HepG2 (cell line): ENCODE measurements around the gene PPARA. TPM values are rescaled to one million over a fixed set of nuclear protein-coding genes. Genes with fewer than 3 reads are reported as not detected.

Experiments used
- AGO2 ChIP-seq: fragments of 200-400 bp; formaldehyde crosslinking; optimal IDR thresholded peaks from 2 replicates; pipeline ENCODE3; 2017; ENCODE audit warnings: mild to moderate bottlenecking, low read depth, low read length, moderate library complexity
- CAMTA2 ChIP-seq: sonication (generic); formaldehyde crosslinking; IDR thresholded peaks from 2 replicates; pipeline ENCODE4 v1.4.0; 2020; ENCODE audit warnings: mild to moderate bottlenecking, missing genetic modification reagents, borderline replicate concordance
- ERF ChIP-seq: IDR thresholded peaks from 2 replicates; pipeline ENCODE4 v1.6.1; 2018; ENCODE audit warnings: missing biosample characterization, missing genetic modification reagents
- KAT7 ChIP-seq: IDR thresholded peaks from 2 replicates; pipeline ENCODE4 v1.6.1; 2018; ENCODE audit warnings: borderline replicate concordance, missing compliant biosample characterization
- MEIS2 ChIP-seq: sonication (generic); formaldehyde crosslinking; IDR thresholded peaks from 2 replicates; pipeline ENCODE4 v1.9.0; 2021; ENCODE audit warnings: mild to moderate bottlenecking, missing genetic modification reagents
- MYNN ChIP-seq: sonication (generic); formaldehyde crosslinking; IDR thresholded peaks from 2 replicates; pipeline ENCODE4 v1.4.0; 2020; ENCODE audit warnings: mild to moderate bottlenecking, low read depth, missing genetic modification reagents
- SKI ChIP-seq: fragments of 450-650 bp; IDR thresholded peaks from one replicate; pipeline ENCODE4 v1.6.1; 2018; ENCODE audit warnings: mild to moderate bottlenecking; ENCODE audit not compliant: partially characterized antibody
- TBX2 ChIP-seq: sonication (generic); formaldehyde crosslinking; IDR thresholded peaks from 2 replicates; pipeline ENCODE4 v1.5.0; 2020; ENCODE audit warnings: missing genetic modification reagents, mild to moderate bottlenecking, borderline replicate concordance
- TOPORS ChIP-seq: sonication (generic); formaldehyde crosslinking; IDR thresholded peaks from 2 replicates; pipeline ENCODE4 v1.8.0; 2023; ENCODE audit warnings: mild to moderate bottlenecking, missing genetic modification reagents
- TP53 ChIP-seq: sonication (generic); formaldehyde crosslinking; conservative IDR thresholded peaks from 2 replicates; pipeline ENCODE4 v1.4.0; 2020; ENCODE audit warnings: missing genetic modification reagents
- YEATS2 ChIP-seq: sonication (generic); formaldehyde crosslinking; IDR thresholded peaks from 2 replicates; pipeline ENCODE4 v1.4.0; 2020; ENCODE audit warnings: missing genetic modification reagents, borderline replicate concordance
- ZNF12 ChIP-seq: sonication (generic); formaldehyde crosslinking; IDR thresholded peaks from 2 replicates; pipeline ENCODE4 v1.5.0; 2020; ENCODE audit warnings: missing genetic modification reagents
- ZNF367 ChIP-seq: sonication (generic); formaldehyde crosslinking; IDR thresholded peaks from 2 replicates; pipeline ENCODE4 v1.4.0; 2020; ENCODE audit warnings: missing genetic modification reagents, borderline replicate concordance
- polyA plus RNA-seq, 8 experiments: library from polyadenylated mRNA; depleted of rRNA in 3 of 8; stranded (reverse) in 7 of 8; unstranded in 1 of 8; fragments of >200 nt; fragmentation: Illumina TruSeq in 4 of 8; extraction: Trizol in 4 of 8; gene quantifications; 2 replicates each; pipeline versions ENCODE4 v1.2.1 to v1.2.3, GENCODE V29; 2011 to 2016; ENCODE audit warnings: low read depth in 4 of 8, missing spikeins in 1 of 8, mixed read lengths in 1 of 8; ENCODE audit not compliant: insufficient read depth in 1 of 8
- total RNA-seq, 5 experiments: library from RNA; depleted of rRNA; stranded (reverse); fragments of >200 nt; fragmentation: Illumina TruSeq; extraction: Trizol; gene quantifications; 2 replicates each; pipeline ENCODE4 v1.2.3, GENCODE V29; 2016; ENCODE audit warnings: low read depth in 1 of 5
- TF ChIP-seq, protein P1 (sequence below): sonication (generic); formaldehyde crosslinking; IDR thresholded peaks from 2 replicates; pipeline ENCODE4 v1.4.0; 2020; ENCODE audit warnings: mild to moderate bottlenecking, missing genetic modification reagents, borderline replicate concordance
- TF ChIP-seq, protein P2 (sequence below): sonication (generic); formaldehyde crosslinking; IDR thresholded peaks from 2 replicates; pipeline ENCODE4 v1.9.0; 2022; ENCODE audit warnings: missing genetic modification reagents, mild to moderate bottlenecking, borderline replicate concordance
- TF ChIP-seq, protein P3 (sequence below): sonication (generic); formaldehyde crosslinking; IDR thresholded peaks from 2 replicates; pipeline ENCODE4 v1.8.1; 2023; ENCODE audit warnings: mild to moderate bottlenecking, moderate library complexity, missing genetic modification reagents
- TF ChIP-seq, protein P4 (sequence below): IDR thresholded peaks from 2 replicates; pipeline ENCODE4 v1.6.1; 2016; ENCODE audit warnings: low read depth, missing genetic modification reagents, missing compliant biosample characterization

PPARA gene
- total and polyA plus RNA-seq, 2 of the 13 experiments (the other 11 are each of a cell fraction or from before 2014, with no cell fraction given) = 18.2 to 24.7 TPM

DNA sequence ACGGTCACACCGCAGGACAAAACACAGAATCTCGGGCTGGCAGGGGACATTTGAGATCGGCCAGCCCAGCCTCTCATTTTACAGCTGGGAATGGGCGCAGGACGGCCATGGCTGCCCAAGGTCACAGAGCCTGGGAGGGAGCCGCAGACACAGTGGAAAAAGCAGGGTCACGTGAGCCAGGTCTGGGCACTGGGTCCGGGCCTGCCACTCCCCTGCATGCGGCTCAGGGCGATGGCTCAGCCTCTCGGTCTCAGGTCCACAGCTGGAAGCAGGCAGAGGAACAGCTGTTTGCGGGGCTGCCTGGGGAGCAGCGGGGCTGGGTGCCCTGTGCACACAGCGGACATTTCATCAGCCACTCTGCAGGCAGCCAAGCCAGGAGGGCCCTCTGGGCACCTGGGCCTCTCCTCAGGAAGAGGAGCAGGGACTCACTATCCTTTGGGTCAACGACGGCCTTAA is 10.4 kb upstream of the PPARA start (continued):
- TF ChIP-seq, protein P1, sequence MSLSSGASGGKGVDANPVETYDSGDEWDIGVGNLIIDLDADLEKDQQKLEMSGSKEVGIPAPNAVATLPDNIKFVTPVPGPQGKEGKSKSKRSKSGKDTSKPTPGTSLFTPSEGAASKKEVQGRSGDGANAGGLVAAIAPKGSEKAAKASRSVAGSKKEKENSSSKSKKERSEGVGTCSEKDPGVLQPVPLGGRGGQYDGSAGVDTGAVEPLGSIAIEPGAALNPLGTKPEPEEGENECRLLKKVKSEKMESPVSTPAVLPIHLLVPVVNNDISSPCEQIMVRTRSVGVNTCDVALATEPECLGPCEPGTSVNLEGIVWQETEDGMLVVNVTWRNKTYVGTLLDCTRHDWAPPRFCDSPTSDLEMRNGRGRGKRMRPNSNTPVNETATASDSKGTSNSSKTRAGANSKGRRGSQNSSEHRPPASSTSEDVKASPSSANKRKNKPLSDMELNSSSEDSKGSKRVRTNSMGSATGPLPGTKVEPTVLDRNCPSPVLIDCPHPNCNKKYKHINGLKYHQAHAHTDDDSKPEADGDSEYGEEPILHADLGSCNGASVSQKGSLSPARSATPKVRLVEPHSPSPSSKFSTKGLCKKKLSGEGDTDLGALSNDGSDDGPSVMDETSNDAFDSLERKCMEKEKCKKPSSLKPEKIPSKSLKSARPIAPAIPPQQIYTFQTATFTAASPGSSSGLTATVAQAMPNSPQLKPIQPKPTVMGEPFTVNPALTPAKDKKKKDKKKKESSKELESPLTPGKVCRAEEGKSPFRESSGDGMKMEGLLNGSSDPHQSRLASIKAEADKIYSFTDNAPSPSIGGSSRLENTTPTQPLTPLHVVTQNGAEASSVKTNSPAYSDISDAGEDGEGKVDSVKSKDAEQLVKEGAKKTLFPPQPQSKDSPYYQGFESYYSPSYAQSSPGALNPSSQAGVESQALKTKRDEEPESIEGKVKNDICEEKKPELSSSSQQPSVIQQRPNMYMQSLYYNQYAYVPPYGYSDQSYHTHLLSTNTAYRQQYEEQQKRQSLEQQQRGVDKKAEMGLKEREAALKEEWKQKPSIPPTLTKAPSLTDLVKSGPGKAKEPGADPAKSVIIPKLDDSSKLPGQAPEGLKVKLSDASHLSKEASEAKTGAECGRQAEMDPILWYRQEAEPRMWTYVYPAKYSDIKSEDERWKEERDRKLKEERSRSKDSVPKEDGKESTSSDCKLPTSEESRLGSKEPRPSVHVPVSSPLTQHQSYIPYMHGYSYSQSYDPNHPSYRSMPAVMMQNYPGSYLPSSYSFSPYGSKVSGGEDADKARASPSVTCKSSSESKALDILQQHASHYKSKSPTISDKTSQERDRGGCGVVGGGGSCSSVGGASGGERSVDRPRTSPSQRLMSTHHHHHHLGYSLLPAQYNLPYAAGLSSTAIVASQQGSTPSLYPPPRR (CRISPR knock-in tag) = peak; percentile 26; the same call in 1 of the 2 replicates
- TF ChIP-seq ZNF367 (no peak), ERF (peak; percentile 49; the same call in 1 of the 2 replicates), MEIS2 (0 out of 2 replicates have a peak, but pooled peaks have one; percentile 45), AGO2 (no peak), TOPORS (CRISPR knock-in tag) (no peak), TBX2 (CRISPR knock-in tag) (peak; percentile 52; the same call in 1 of the 2 replicates), CAMTA2 (CRISPR knock-in tag) (no peak), KAT7 (CRISPR knock-in tag) (no peak; the same call in 1 of the 2 replicates), TP53 (CRISPR knock-in tag) (no peak), SKI (no peak), MYNN (CRISPR knock-in tag) (no peak), YEATS2 (CRISPR knock-in tag) (no peak), ZNF12 (CRISPR knock-in tag) (0 out of 2 replicates have a peak, but pooled peaks have one; percentile 14)
- TF ChIP-seq, protein P2, sequence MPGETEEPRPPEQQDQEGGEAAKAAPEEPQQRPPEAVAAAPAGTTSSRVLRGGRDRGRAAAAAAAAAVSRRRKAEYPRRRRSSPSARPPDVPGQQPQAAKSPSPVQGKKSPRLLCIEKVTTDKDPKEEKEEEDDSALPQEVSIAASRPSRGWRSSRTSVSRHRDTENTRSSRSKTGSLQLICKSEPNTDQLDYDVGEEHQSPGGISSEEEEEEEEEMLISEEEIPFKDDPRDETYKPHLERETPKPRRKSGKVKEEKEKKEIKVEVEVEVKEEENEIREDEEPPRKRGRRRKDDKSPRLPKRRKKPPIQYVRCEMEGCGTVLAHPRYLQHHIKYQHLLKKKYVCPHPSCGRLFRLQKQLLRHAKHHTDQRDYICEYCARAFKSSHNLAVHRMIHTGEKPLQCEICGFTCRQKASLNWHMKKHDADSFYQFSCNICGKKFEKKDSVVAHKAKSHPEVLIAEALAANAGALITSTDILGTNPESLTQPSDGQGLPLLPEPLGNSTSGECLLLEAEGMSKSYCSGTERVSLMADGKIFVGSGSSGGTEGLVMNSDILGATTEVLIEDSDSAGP (CRISPR knock-in tag) = no peak; the same call in 1 of the 2 replicates
- TF ChIP-seq, protein P3, sequence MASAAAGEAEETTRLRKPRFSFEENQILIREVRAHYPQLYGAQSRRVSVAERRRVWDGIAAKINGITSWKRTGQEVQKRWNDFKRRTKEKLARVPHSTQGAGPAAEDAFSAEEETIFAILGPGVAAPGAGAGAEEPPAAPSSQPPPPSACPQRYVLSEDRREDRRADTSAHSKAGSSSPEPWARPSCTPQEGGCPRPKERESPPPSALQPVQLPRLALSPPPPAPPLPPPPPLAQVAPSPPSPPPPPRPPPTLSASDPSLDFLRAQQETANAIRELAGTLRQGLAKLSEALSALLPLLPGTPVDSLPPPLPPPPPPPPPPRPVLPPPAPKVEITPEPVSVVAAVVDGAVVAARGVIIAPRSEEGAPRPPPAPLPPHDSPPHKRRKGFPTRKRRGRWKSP (CRISPR knock-in tag) = no peak; the same call in 1 of the 2 replicates
- TF ChIP-seq, protein P4, sequence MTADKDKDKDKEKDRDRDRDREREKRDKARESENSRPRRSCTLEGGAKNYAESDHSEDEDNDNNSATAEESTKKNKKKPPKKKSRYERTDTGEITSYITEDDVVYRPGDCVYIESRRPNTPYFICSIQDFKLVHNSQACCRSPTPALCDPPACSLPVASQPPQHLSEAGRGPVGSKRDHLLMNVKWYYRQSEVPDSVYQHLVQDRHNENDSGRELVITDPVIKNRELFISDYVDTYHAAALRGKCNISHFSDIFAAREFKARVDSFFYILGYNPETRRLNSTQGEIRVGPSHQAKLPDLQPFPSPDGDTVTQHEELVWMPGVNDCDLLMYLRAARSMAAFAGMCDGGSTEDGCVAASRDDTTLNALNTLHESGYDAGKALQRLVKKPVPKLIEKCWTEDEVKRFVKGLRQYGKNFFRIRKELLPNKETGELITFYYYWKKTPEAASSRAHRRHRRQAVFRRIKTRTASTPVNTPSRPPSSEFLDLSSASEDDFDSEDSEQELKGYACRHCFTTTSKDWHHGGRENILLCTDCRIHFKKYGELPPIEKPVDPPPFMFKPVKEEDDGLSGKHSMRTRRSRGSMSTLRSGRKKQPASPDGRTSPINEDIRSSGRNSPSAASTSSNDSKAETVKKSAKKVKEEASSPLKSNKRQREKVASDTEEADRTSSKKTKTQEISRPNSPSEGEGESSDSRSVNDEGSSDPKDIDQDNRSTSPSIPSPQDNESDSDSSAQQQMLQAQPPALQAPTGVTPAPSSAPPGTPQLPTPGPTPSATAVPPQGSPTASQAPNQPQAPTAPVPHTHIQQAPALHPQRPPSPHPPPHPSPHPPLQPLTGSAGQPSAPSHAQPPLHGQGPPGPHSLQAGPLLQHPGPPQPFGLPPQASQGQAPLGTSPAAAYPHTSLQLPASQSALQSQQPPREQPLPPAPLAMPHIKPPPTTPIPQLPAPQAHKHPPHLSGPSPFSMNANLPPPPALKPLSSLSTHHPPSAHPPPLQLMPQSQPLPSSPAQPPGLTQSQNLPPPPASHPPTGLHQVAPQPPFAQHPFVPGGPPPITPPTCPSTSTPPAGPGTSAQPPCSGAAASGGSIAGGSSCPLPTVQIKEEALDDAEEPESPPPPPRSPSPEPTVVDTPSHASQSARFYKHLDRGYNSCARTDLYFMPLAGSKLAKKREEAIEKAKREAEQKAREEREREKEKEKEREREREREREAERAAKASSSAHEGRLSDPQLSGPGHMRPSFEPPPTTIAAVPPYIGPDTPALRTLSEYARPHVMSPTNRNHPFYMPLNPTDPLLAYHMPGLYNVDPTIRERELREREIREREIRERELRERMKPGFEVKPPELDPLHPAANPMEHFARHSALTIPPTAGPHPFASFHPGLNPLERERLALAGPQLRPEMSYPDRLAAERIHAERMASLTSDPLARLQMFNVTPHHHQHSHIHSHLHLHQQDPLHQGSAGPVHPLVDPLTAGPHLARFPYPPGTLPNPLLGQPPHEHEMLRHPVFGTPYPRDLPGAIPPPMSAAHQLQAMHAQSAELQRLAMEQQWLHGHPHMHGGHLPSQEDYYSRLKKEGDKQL = no peak
